Fibroblast of skin of left biceps (primary cell): ENCODE results near the gene LGALS3.
"Not testable (repeated sequence)": the region's sequence is repeated elsewhere in the genome, so short reads cannot be mapped to it uniquely, and the experiment has no call there.

Experiments used
- DNase-seq, 2 experiments: peaks; one replicate each; pipeline ENCODE4 v3.0.0-alpha.2; 2013; ENCODE audit warnings: low read depth in 2 of 2

LGALS3 gene

GRCh38 chr14:55129086-55129427 lies at the start of gene LGALS3:
TSS of gene LGALS3 (plus strand) at chr14:55129252. CDS start at chr14:55137374, 8,122 bp downstream.
- no peak for DNase-seq

- DNase-seq: not testable (repeated sequence)
Observed at GRCh38 chr14:55079961-55080360, 49.1 kb upstream of the LGALS3 start.

GRCh38 chr14:55084401-55085059 lies 44.5 kb upstream of the LGALS3 start:
- DNase-seq: no peak

- DNase-seq: no peak
Observed at GRCh38 chr14:55085060-55085660, 43.9 kb upstream of the LGALS3 start.

- DNase-seq: no peak
Observed at GRCh38 chr14:55086938-55087337, 42.1 kb upstream of the LGALS3 start.

- DNase-seq: no peak
Observed at GRCh38 chr14:55088356-55088755, 40.7 kb upstream of the LGALS3 start.

GRCh38 chr14:55092341-55092740 lies 36.7 kb upstream of the LGALS3 start:
- peak in 1 of 2 experiments; percentile 67 for DNase-seq

GRCh38 chr14:55094292-55095157 lies 34.5 kb upstream of the LGALS3 start:
- DNase-seq: no peak

- no peak for DNase-seq
Observed at GRCh38 chr14:55097881-55098560, 31.0 kb upstream of the LGALS3 start.

GRCh38 chr14:55098561-55098898 lies 30.5 kb upstream of the LGALS3 start:
- no peak for DNase-seq

- peak; percentile 85 to 88 for DNase-seq
Observed at GRCh38 chr14:55099756-55100155, 29.3 kb upstream of the LGALS3 start.

- no peak for DNase-seq
Observed at GRCh38 chr14:55101698-55102097, 27.4 kb upstream of the LGALS3 start.

GRCh38 chr14:55102141-55102621 lies 26.9 kb upstream of the LGALS3 start:
- peak; percentile 100 for DNase-seq

- peak; percentile 82 to 86 for DNase-seq
Observed at GRCh38 chr14:55103005-55103640, 25.9 kb upstream of the LGALS3 start.

- no peak for DNase-seq
Observed at GRCh38 chr14:55103971-55104954, 24.8 kb upstream of the LGALS3 start.

- no peak for DNase-seq
Observed at GRCh38 chr14:55105991-55106390, 23.1 kb upstream of the LGALS3 start.

- DNase-seq: peak; percentile 66 to 73
Observed at GRCh38 chr14:55107766-55108554, 21.1 kb upstream of the LGALS3 start.

GRCh38 chr14:55109836-55110235 lies 19.2 kb upstream of the LGALS3 start:
- DNase-seq: no peak

- no peak for DNase-seq
Observed at GRCh38 chr14:55111122-55111708, 17.8 kb upstream of the LGALS3 start.
